Activated T-helper 2 cell treated with anti-CD3 and anti-CD28 coated beads, Interferon-gamma antibody, Interleukin-2, Interleukin-4, amounts not matched to agents 10 μg/mL and 5 μg/mL and 100 μg/mL, durations not matched to agents 14 hours and 24 hours and 36 hours (primary cell): ENCODE results near the gene NAGPA. TPM values are rescaled to one million over a fixed set of nuclear protein-coding genes. Genes with fewer than 3 reads are reported as not detected.
A peak's percentile ranks its signal among the peaks of the same experiment; 100 is the strongest.
"Not testable (repeated sequence)": the region's sequence is repeated elsewhere in the genome, so short reads cannot be mapped to it uniquely, and the experiment has no call there.

ENCODE experiments used
- DNase-seq: peaks from one replicate; pipeline ENCODE4 v3.0.0; 2021; ENCODE audit warnings: low spot score
- H3K27ac Mint-ChIP-seq: one replicate; pipeline ENCODE4 v1.8.0; 2021; ENCODE audit warnings: mixed read lengths
- H3K27me3 Mint-ChIP-seq: one replicate; pipeline ENCODE4 v1.8.0; 2021; ENCODE audit warnings: low read depth, mixed read lengths
- H3K36me3 Mint-ChIP-seq: one replicate; pipeline ENCODE4 v1.8.0; 2021; ENCODE audit warnings: low read depth, mixed read lengths
- H3K4me1 Mint-ChIP-seq: one replicate; pipeline ENCODE4 v1.8.0; 2021; ENCODE audit warnings: low read depth, mixed read lengths
- H3K4me3 Mint-ChIP-seq: one replicate; pipeline ENCODE4 v1.8.0; 2021; ENCODE audit warnings: low read depth, mild to moderate bottlenecking, moderate library complexity, mixed read lengths
- H3K9me3 Mint-ChIP-seq: one replicate; pipeline ENCODE4 v1.8.0; 2021; ENCODE audit warnings: mixed read lengths
- intact Hi-C: fragments of 100-400 bp; cut with micrococcal nuclease; formaldehyde crosslinking; loops from one replicate; pipeline ENCODE4 v1.15.1; 2023
- total RNA-seq: library from RNA; stranded (reverse); gene quantifications from 2 replicates; pipeline ENCODE4 v1.2.3, GENCODE V29; 2022

The NAGPA gene
- total RNA-seq, 1 donor from 2014 or later, result 9.8 TPM

GRCh38 chr16:5056352-5056751, 22.6 kb upstream of the NAGPA start:
- no peak overlapping the region for H3K4me3 Mint-ChIP-seq
- no peaks in the 10 kb centered on the region for H3K9me3 Mint-ChIP-seq
- no peaks in the 10 kb centered on the region for H3K27me3 Mint-ChIP-seq
- intact Hi-C loops, result no loop called here
- peak; percentile 22 for DNase-seq
- no peak overlapping the region for H3K27ac Mint-ChIP-seq
- peaks cover 2% of the 10 kb centered on the region for H3K4me1 Mint-ChIP-seq
- H3K36me3 Mint-ChIP-seq, result no peaks in the 10 kb centered on the region

GRCh38 chr16:5054876-5055865, 21.4 kb upstream of the NAGPA start:
- Mint-ChIP-seq H3K27ac (no peak overlapping the region), H3K4me1 (peaks cover 2% of the 10 kb centered on the region), H3K27me3 (no peaks in the 10 kb centered on the region), H3K4me3 (no peak overlapping the region), H3K36me3 (no peaks in the 10 kb centered on the region), H3K9me3 (no peaks in the 10 kb centered on the region)
- DNase-seq, result no peak
- intact Hi-C loops, result no loop called here

- intact Hi-C loops, result no loop called here
- Mint-ChIP-seq H3K9me3 (no peaks in the 10 kb centered on the region), H3K4me1 (no peaks in the 10 kb centered on the region), H3K27me3 (peaks cover 8% of the 10 kb centered on the region), H3K27ac (no peak overlapping the region), H3K36me3 (no peaks in the 10 kb centered on the region), H3K4me3 (no peak overlapping the region)
- DNase-seq, result no peak
Observed at GRCh38 chr16:5046914-5047313, 13.2 kb upstream of the NAGPA start.

GRCh38 chr16:5045499-5046115, 11.9 kb upstream of the NAGPA start:
- no peak for DNase-seq
- Mint-ChIP-seq H3K27me3 (peaks cover 8% of the 10 kb centered on the region), H3K27ac (no peak overlapping the region), H3K36me3 (no peaks in the 10 kb centered on the region), H3K9me3 (no peaks in the 10 kb centered on the region), H3K4me3 (no peak overlapping the region), H3K4me1 (no peaks in the 10 kb centered on the region)
- intact Hi-C loops, result no loop called here

GRCh38 chr16:5044581-5044980, 10.8 kb upstream of the NAGPA start:
- H3K27me3 Mint-ChIP-seq, H3K4me3 Mint-ChIP-seq, DNase-seq, H3K4me1 Mint-ChIP-seq, intact Hi-C loops, H3K27ac Mint-ChIP-seq, H3K36me3 Mint-ChIP-seq, H3K9me3 Mint-ChIP-seq: not testable (repeated sequence)

GRCh38 chr16:5044011-5044540, 10.3 kb upstream of the NAGPA start:
- no peaks in the 10 kb centered on the region for H3K36me3 Mint-ChIP-seq
- H3K9me3 Mint-ChIP-seq, result no peaks in the 10 kb centered on the region
- H3K27me3 Mint-ChIP-seq, result peaks cover 4% of the 10 kb centered on the region
- H3K4me3 Mint-ChIP-seq, result no peak overlapping the region
- no peak overlapping the region for H3K27ac Mint-ChIP-seq
- H3K4me1 Mint-ChIP-seq, result no peaks in the 10 kb centered on the region
- DNase-seq, result no peak
- intact Hi-C loops, result no loop called here

- Mint-ChIP-seq H3K27me3 (no peaks in the 10 kb centered on the region), H3K27ac (no peak overlapping the region), H3K4me1 (no peaks in the 10 kb centered on the region), H3K36me3 (no peaks in the 10 kb centered on the region), H3K4me3 (no peak overlapping the region), H3K9me3 (no peaks in the 10 kb centered on the region)
- intact Hi-C loops, result no loop called here
- no peak for DNase-seq
Observed at GRCh38 chr16:5042574-5043171, 8.9 kb upstream of the NAGPA start.

GRCh38 chr16:5041600-5042133, 7.9 kb upstream of the NAGPA start:
- Mint-ChIP-seq H3K36me3 (no peaks in the 10 kb centered on the region), H3K4me1 (no peaks in the 10 kb centered on the region), H3K27me3 (no peaks in the 10 kb centered on the region), H3K9me3 (no peaks in the 10 kb centered on the region), H3K27ac (no peak overlapping the region), H3K4me3 (no peak overlapping the region)
- intact Hi-C loops, result no loop called here
- DNase-seq, result no peak

GRCh38 chr16:5040451-5040850, 6.7 kb upstream of the NAGPA start:
- Mint-ChIP-seq H3K9me3 (no peaks in the 10 kb centered on the region), H3K36me3 (no peaks in the 10 kb centered on the region), H3K27me3 (no peaks in the 10 kb centered on the region), H3K4me3 (no peak overlapping the region), H3K4me1 (no peaks in the 10 kb centered on the region), H3K27ac (no peak overlapping the region)
- no peak for DNase-seq
- intact Hi-C loops, result no loop called here

- Mint-ChIP-seq H3K9me3 (no peaks in the 10 kb centered on the region), H3K4me1 (peaks cover 11% of the 10 kb centered on the region), H3K4me3 (no peak overlapping the region), H3K27ac (no peak overlapping the region), H3K27me3 (no peaks in the 10 kb centered on the region), H3K36me3 (no peaks in the 10 kb centered on the region)
- intact Hi-C loops, result no loop called here
- no peak for DNase-seq
Observed at GRCh38 chr16:5036228-5037156, 2.8 kb upstream of the NAGPA start.

- H3K4me1 Mint-ChIP-seq, result peaks cover 11% of the 10 kb centered on the region
- H3K27me3 Mint-ChIP-seq, result no peaks in the 10 kb centered on the region
- H3K9me3 Mint-ChIP-seq, result no peaks in the 10 kb centered on the region
- no peak for DNase-seq
- no peaks in the 10 kb centered on the region for H3K36me3 Mint-ChIP-seq
- no peak overlapping the region for H3K4me3 Mint-ChIP-seq
- intact Hi-C loops, result no loop called here
- H3K27ac Mint-ChIP-seq, result no peak overlapping the region
Observed at GRCh38 chr16:5035909-5036227, 2.1 kb upstream of the NAGPA start.

GRCh38 chr16:5034167-5034523, 410 bp upstream of the NAGPA start:
- Mint-ChIP-seq H3K9me3 (no peaks in the 10 kb centered on the region), H3K36me3 (no peaks in the 10 kb centered on the region), H3K4me1 (peaks cover 11% of the 10 kb centered on the region), H3K27ac (peak overlapping the region; percentile 68), H3K27me3 (no peaks in the 10 kb centered on the region), H3K4me3 (peak overlapping the region; percentile 82)
- intact Hi-C loops, result loop anchor here (5.0 kb wide), 1 partner anchor 38 kb away; the partner anchor contains the start of gene ALG1
- DNase-seq, result no peak
